Measurements from ENCODE around the gene MAPK8IP2.
"Not testable (repeated sequence)": the region's sequence is repeated elsewhere in the genome, so short reads cannot be mapped to it uniquely, and the experiment has no call there.

MAPK8IP2 gene

DNA sequence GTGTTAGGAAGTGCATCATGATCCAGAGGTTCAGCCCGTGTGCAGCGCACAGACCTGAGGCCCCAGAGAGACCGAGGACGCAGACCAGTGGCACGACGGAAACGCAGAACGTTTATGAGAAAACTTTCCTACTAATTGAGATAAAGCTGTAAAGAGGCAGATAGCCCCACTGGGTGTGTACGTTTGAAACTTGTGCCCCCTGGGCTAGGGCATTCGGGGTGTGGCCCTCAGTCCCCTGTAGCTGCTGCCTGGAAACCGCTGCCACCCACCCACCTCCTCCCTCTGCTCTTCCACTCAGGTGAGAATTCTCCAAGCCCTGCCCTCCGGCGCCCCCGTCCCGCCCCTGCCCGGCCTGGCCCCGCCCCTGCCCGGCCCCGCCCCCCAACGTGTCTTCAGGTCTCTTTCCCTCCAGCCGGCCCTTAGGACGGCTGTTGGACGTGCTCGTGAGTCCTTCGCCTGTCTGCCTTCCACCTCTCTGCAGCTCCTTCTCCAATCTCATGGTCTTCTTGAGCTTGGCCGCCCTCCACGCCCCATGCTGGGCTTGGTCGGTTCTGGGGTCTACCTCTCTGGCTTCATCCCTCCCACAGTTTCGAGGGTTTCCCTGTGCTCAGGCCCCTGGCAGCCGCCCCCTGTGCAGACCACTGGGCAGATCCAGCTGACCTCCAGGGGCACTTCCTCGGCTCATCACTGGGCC is 12.1 kb downstream of the MAPK8IP2 start:
- Histone ChIP-seq H3K27ac (ENCODE audit: low read depth in 2 of 2, low read length in 2 of 2) (peak overlapping the region; percentile 86 to 88), H3K36me3 (ENCODE audit: control insufficient read depth in 2 of 2, insufficient read depth in 2 of 2, low read length in 2 of 2) (no peaks in the 10 kb centered on the region), H3K9me3 (ENCODE audit: control insufficient read depth in 2 of 2, low read length in 2 of 2) (no peaks in the 10 kb centered on the region), H3K27me3 (ENCODE audit: control insufficient read depth in 2 of 2, insufficient read depth in 2 of 2, low read length in 2 of 2) (peaks cover 0 to 4% of the 10 kb centered on the region in 2 donors), H3K9ac (ENCODE audit: low read depth in 1 of 2, low read length in 2 of 2) (peak overlapping the region; percentile 26 to 74), H3K4me1 (ENCODE audit: control insufficient read depth in 2 of 2, insufficient read depth in 2 of 2, low read length in 2 of 2) (peaks cover 9 to 12% of the 10 kb centered on the region in 2 donors), H3K4me3 (ENCODE audit: low read length in 2 of 2) (peak overlapping the region; percentile 6 to 31)

DNA sequence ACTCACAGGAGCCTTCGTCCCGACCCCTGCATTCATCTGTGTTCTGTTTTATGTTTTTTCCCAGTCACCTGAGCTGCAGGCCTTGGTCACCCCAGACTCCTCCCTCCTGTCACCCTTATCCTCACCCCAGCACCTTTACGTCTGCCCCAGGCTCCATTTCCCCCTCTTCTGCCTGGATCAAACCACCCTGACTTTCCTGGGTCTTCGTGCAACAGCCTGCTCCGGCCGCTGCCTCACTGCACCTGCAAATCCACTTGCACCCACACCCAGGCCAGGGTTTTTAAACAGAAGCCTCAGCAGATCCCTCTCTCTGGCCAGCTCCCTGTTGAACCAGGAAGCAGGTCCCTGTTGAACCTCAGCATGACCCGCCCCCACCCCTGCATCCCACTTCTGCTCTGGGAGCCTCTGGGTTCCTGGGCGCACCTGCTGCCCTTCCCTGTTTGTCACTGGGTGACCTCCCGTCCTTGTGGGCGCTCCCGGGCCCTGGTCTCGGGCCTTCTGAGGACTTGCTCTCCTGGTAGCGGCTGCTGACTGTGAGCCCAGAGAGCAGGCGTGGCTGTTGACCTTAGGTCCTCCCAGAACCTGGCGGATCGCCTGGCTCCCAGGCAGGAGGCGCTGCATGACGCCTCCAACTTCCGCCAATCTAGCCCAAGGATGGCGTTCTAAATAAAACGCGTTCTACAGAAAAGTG is 12.8 kb downstream of the MAPK8IP2 start:
- Histone ChIP-seq H3K9ac (ENCODE audit: low read depth in 1 of 2, low read length in 2 of 2) (peak overlapping the region; percentile 14 to 74), H3K27me3 (ENCODE audit: control insufficient read depth in 2 of 2, insufficient read depth in 2 of 2, low read length in 2 of 2) (no peaks in the 10 kb centered on the region), H3K4me1 (ENCODE audit: control insufficient read depth in 2 of 2, insufficient read depth in 2 of 2, low read length in 2 of 2) (peaks cover 9 to 12% of the 10 kb centered on the region in 2 donors), H3K4me3 (ENCODE audit: low read length in 2 of 2) (peak overlapping the region; percentile 6 to 26), H3K9me3 (ENCODE audit: control insufficient read depth in 2 of 2, low read length in 2 of 2) (no peaks in the 10 kb centered on the region), H3K36me3 (ENCODE audit: control insufficient read depth in 2 of 2, insufficient read depth in 2 of 2, low read length in 2 of 2) (no peaks in the 10 kb centered on the region), H3K27ac (ENCODE audit: low read depth in 2 of 2, low read length in 2 of 2) (peak overlapping the region; percentile 86 to 88)

DNA sequence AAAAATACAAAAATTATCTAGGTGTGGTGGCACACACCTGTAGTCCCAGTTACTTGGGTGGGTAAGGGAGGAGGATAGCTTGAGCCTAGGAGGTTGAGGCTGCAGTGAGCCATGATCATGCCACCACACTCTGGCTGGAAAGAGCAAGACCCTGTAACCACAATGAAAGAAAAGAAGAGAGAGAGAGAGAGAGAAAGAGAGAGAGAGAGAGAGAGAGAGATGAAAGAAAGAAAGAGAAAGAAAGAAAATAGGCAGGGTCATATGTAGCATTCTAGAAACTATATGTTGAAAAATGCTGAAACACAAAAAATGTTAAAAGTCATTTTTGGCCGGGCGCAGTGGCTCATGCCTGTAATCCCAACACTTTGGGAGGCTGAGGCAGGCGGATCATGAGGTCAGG is 13.7 kb downstream of the MAPK8IP2 start:
- not testable (repeated sequence) for H3K9ac ChIP-seq (ENCODE audit: low read depth in 1 of 2, low read length in 2 of 2); H3K9me3 ChIP-seq (ENCODE audit: control insufficient read depth in 2 of 2, low read length in 2 of 2); H3K27ac ChIP-seq (ENCODE audit: low read depth in 2 of 2, low read length in 2 of 2); H3K4me3 ChIP-seq (ENCODE audit: low read length in 2 of 2); H3K36me3 ChIP-seq (ENCODE audit: control insufficient read depth in 2 of 2, insufficient read depth in 2 of 2, low read length in 2 of 2); H3K27me3 ChIP-seq (ENCODE audit: control insufficient read depth in 2 of 2, insufficient read depth in 2 of 2, low read length in 2 of 2)
- peaks cover 9 to 12% of the 10 kb centered on the region in 2 donors for H3K4me1 ChIP-seq (ENCODE audit: control insufficient read depth in 2 of 2, insufficient read depth in 2 of 2, low read length in 2 of 2)

DNA sequence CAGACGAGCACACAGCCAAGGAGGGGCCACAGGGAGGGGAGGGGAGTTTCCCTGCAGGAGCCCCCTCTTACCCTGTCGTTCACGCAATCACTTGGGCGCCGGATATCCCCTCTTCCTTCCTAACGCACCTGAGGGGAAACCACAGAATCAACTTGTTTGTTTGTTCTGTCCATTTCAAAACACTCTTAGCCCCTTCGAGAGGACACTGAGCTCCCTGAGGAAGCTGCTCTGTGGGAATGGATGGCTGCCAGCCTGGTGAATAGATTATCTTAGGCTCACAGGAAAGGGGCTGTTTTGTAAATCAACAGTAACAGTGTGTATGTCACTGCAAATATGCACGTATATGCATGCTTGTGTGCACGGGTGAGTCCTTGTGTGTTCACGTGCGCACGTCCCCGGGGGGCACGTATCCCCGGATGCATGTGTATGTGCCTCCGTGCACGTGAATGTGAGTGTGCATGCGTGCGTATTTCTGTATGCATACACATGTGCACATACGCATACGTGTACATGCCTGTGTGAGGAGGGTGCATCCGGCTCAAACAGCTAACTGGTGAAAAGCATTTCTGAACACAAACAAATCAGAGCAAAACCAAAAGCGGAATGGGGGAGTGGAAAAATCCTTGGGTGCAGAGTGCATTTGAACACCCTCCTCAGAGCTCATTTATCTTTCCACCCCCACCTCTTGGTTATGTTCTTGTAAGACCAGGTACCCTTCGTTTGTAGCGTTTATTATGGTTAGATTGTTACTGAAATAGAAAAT is 20.2 kb downstream of the MAPK8IP2 start:
- Histone ChIP-seq H3K9ac (ENCODE audit: low read depth in 1 of 2, low read length in 2 of 2) (peak overlapping the region; percentile 4 to 64), H3K27ac (ENCODE audit: low read depth in 2 of 2, low read length in 2 of 2) (peak overlapping the region in 1 of 2 donors; percentile 98)

DNA sequence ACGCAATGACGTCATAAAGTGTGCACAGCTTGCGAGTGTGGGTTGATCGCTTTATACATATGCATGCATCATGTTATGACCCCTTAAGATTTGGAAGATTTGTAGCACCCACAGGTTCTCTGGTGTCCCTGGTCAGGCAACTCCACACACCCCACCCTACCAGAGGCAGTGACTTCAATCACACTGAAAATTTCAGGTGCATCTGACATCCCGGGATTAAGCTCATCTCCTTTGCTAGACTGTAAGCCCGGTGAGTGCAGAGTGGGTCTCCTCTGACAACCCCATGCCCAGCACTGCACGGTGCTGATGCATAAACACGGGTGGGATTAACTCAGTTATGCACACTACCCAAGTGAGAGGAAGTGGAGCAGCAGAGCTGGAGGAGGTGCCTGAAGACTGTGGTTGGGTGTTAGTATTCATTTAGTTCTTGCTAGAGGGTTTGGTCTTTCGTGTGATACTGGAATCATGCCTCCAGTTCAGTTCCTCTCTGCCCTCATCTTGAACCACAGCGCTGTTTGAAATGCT is 20.8 kb downstream of the MAPK8IP2 start:
- peak overlapping the region; percentile 24 to 64 for H3K9ac ChIP-seq (ENCODE audit: low read depth in 1 of 2, low read length in 2 of 2)
- no peaks in the 10 kb centered on the region for H3K36me3 ChIP-seq (ENCODE audit: control insufficient read depth in 2 of 2, insufficient read depth in 2 of 2, low read length in 2 of 2)
- peak overlapping the region; percentile 90 to 98 for H3K27ac ChIP-seq (ENCODE audit: low read depth in 2 of 2, low read length in 2 of 2)
- H3K9me3 ChIP-seq (ENCODE audit: control insufficient read depth in 2 of 2, low read length in 2 of 2): no peaks in the 10 kb centered on the region
- peaks cover 29 to 30% of the 10 kb centered on the region in 2 donors for H3K4me1 ChIP-seq (ENCODE audit: control insufficient read depth in 2 of 2, insufficient read depth in 2 of 2, low read length in 2 of 2)
- H3K27me3 ChIP-seq (ENCODE audit: control insufficient read depth in 2 of 2, insufficient read depth in 2 of 2, low read length in 2 of 2): no peaks in the 10 kb centered on the region
- peak overlapping the region; percentile 65 to 70 for H3K4me3 ChIP-seq (ENCODE audit: low read length in 2 of 2)

More for the DNA sequence above, 20.2 kb downstream of the MAPK8IP2 start:
- Histone ChIP-seq H3K27me3 (ENCODE audit: control insufficient read depth in 2 of 2, insufficient read depth in 2 of 2, low read length in 2 of 2) (no peaks in the 10 kb centered on the region), H3K4me3 (ENCODE audit: low read length in 2 of 2) (peak overlapping the region; percentile 65 to 70), H3K36me3 (ENCODE audit: control insufficient read depth in 2 of 2, insufficient read depth in 2 of 2, low read length in 2 of 2) (no peaks in the 10 kb centered on the region), H3K9me3 (ENCODE audit: control insufficient read depth in 2 of 2, low read length in 2 of 2) (no peaks in the 10 kb centered on the region), H3K4me1 (ENCODE audit: control insufficient read depth in 2 of 2, insufficient read depth in 2 of 2, low read length in 2 of 2) (peaks cover 29 to 30% of the 10 kb centered on the region in 2 donors)

DNA sequence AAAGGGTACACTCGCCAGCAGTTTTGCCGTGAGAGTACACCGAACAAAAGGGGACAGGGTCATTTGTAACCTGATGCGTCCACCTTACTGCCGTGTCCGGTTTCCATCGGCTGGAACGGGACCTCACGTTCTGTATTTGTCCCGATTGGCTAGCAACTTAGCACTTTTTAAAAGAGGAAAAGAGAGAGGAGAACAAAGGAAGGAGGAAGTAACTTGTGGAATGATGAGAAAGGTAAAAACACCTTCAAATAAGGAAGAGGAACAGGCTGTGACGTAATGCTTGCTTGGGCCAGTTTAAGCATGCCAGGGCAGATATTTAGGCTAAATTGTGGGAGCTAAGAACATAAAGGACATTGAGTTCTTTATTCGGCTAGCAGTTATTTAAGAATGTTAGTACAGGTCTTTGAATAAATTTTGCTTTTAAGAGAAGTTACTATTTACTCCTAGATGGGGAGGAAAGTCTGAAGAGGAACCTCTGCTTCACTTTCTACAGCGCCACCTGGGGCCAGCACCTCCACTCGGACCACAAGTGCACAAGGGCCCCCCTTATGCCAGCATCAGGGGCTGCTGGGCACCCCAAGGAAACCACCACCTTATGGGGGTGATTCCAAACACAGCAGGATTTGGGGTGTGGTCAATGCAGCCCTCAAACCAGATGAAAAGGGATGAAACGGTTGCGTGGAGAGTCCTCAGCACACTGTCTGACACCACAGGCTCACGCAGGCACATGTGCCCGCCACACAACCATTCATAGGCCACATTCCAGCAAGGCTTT is 21.5 kb downstream of the MAPK8IP2 start:
- peak overlapping the region; percentile 90 to 98 for H3K27ac ChIP-seq (ENCODE audit: low read depth in 2 of 2, low read length in 2 of 2)

DNA sequence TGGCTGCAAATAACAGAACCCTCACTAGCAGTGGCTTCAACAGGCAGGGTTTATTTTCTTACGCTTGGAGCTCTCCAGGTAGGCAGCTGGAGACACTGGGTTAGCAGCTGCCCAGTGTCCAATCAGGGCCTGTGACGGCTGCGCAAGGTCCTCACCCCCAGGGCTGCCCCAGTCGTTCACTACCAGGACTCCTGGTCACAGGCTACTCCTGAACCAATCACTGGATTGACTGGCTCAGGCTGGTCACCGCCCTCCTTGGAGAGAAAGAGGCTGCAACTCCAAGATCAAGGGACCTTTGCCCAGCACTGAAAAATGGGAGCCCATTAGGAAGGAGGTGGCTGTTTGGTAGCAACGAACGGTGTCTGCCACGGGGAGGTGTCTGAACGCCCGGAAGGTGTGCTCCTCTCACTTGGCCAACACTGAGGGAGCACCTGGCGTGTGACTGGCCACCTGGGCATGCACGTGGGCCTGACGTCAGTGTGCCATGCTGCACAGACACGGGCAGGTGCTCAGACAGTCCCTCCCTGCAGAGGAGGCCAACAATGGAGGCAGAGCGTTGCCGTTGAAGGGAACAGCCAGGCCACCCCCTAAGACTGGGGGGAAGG is 22.2 kb downstream of the MAPK8IP2 start:
- no peaks in the 10 kb centered on the region for H3K36me3 ChIP-seq (ENCODE audit: control insufficient read depth in 2 of 2, insufficient read depth in 2 of 2, low read length in 2 of 2)
- H3K4me1 ChIP-seq (ENCODE audit: control insufficient read depth in 2 of 2, insufficient read depth in 2 of 2, low read length in 2 of 2): peaks cover 35 to 40% of the 10 kb centered on the region in 2 donors
- peak overlapping the region; percentile 8 to 70 for H3K4me3 ChIP-seq (ENCODE audit: low read length in 2 of 2)
- no peaks in the 10 kb centered on the region for H3K27me3 ChIP-seq (ENCODE audit: control insufficient read depth in 2 of 2, insufficient read depth in 2 of 2, low read length in 2 of 2)
- H3K27ac ChIP-seq (ENCODE audit: low read depth in 2 of 2, low read length in 2 of 2): peak overlapping the region; percentile 90 to 98
- H3K9ac ChIP-seq (ENCODE audit: low read depth in 1 of 2, low read length in 2 of 2): peak overlapping the region; percentile 64 to 74
- no peaks in the 10 kb centered on the region for H3K9me3 ChIP-seq (ENCODE audit: control insufficient read depth in 2 of 2, low read length in 2 of 2)

More for the DNA sequence above, 21.5 kb downstream of the MAPK8IP2 start:
- no peaks in the 10 kb centered on the region for H3K36me3 ChIP-seq (ENCODE audit: control insufficient read depth in 2 of 2, insufficient read depth in 2 of 2, low read length in 2 of 2)
- H3K9ac ChIP-seq (ENCODE audit: low read depth in 1 of 2, low read length in 2 of 2): peak overlapping the region; percentile 64 to 74
- H3K4me3 ChIP-seq (ENCODE audit: low read length in 2 of 2): peak overlapping the region; percentile 65 to 70
- H3K4me1 ChIP-seq (ENCODE audit: control insufficient read depth in 2 of 2, insufficient read depth in 2 of 2, low read length in 2 of 2): peaks cover 30 to 34% of the 10 kb centered on the region in 2 donors
- no peaks in the 10 kb centered on the region for H3K27me3 ChIP-seq (ENCODE audit: control insufficient read depth in 2 of 2, insufficient read depth in 2 of 2, low read length in 2 of 2)
- no peaks in the 10 kb centered on the region for H3K9me3 ChIP-seq (ENCODE audit: control insufficient read depth in 2 of 2, low read length in 2 of 2)

DNA sequence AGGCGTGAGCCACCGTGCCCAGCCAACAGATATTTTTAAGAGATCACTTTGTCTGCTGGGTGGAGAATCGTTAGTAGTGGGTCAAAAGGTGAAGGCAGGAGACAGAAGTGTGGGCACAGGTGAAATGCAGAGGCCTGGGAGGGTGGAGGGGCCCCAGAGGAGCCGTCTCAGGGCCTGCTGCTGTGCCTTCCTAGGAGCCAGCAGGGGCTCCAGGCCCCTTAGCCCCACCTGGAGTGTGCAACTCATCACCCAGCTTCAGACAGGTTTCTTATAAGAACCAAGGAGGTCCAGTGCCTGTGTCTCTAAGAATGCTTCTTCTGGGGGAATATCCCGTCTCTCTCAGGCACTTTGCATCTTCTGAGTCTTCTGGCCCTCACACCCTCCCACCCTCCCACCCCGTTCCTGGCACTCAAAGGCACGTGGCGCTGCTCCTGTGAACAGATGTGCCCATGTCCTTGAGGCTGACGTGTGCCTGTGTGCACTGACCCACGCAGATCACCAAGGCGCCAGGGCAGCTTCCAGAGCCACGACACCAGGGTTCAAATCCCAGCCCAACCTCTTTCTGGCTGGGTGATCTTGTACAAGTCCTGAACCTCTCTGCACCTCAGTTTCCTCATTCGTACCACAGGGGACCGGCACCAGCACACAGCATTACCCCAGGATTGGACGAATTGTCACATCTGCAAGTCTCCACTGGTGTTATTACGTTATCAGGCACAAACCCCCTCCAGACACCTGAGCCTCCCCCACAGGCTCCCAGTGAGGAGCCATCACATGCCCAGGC is 23.9 kb downstream of the MAPK8IP2 start:
- Histone ChIP-seq H3K4me1 (ENCODE audit: control insufficient read depth in 2 of 2, insufficient read depth in 2 of 2, low read length in 2 of 2) (peaks cover 44 to 47% of the 10 kb centered on the region in 2 donors), H3K36me3 (ENCODE audit: control insufficient read depth in 2 of 2, insufficient read depth in 2 of 2, low read length in 2 of 2) (no peaks in the 10 kb centered on the region), H3K27me3 (ENCODE audit: control insufficient read depth in 2 of 2, insufficient read depth in 2 of 2, low read length in 2 of 2) (no peaks in the 10 kb centered on the region), H3K27ac (ENCODE audit: low read depth in 2 of 2, low read length in 2 of 2) (no peak overlapping the region), H3K4me3 (ENCODE audit: low read length in 2 of 2) (no peak overlapping the region), H3K9me3 (ENCODE audit: control insufficient read depth in 2 of 2, low read length in 2 of 2) (no peaks in the 10 kb centered on the region), H3K9ac (ENCODE audit: low read depth in 1 of 2, low read length in 2 of 2) (no peak overlapping the region)

All from mucosa of rectum (tissue), 2 donors.